HuH-7.5 (cell line): ENCODE data around the gene STAT3.
A peak's percentile ranks its signal among the peaks of the same experiment; 100 is the strongest.
"Not testable (repeated sequence)": the region's sequence is repeated elsewhere in the genome, so short reads cannot be mapped to it uniquely, and the experiment has no call there.

ENCODE experiments used
- DNase-seq: peaks from one replicate; pipeline ENCODE4 v3.0.0; 2011; ENCODE audit warnings: low spot score

STAT3 gene

DNA sequence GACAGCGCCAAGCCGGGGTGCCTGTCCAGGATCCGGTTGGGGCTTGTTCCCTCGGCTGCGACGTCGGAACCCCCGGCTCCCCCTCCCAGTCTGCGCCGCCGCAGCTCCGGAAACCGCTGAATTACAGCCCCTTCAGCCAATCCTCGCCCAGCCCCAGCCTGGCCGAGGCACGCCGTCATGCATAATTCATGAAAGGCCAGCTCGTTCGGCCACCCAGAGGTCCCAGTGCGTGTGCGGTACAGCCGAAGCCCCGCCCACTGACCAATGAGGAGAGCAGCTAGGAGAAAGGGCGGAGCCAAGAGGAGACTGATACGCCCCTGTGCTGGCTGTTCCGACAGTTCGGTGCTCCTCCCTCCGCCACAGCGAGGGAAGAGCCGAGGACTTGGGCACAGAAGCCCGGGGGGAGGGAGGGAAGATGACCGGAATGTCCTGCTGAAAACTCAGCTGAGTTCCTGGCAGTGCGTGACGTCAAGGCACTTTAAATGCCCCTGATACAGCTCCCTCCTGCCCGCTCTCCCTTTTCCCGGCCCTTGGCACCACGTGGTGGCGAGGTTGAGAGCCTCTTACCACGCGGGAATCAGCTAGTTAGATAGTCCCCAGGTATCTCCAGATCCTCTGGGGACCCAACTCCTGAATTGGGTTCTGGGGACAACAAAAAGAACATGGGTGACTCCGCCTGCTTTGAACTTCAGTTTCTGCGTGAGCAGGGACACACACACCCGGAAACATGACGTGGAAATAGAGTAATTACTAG is at the start of gene STAT3:
TSS of gene STAT3 (minus strand) at position 62 of the 754 bp plus-strand sequence. CDS start 39,926 bp downstream, outside the sequence.
- peak; percentile 90 for DNase-seq

DNA sequence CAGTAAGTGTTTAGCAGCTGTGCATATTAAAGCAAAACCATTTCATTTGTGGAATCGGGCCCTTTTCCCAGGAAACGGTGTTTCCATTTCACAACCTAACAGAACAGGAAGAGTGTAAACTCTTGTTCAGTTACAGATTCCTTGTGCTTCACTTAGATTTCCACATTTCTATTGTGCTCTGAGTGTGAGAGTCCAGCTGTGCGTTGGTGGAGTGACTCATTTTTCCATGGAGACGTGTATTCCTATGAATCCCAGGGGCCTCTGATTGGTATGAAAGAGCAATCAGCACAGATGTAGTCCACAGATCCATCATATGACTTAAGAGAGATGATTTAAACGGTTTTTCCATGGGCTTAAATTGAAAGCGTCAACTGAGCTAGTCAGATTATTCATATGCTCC is 48.1 kb upstream of the STAT3 start:
- no peak for DNase-seq

DNA sequence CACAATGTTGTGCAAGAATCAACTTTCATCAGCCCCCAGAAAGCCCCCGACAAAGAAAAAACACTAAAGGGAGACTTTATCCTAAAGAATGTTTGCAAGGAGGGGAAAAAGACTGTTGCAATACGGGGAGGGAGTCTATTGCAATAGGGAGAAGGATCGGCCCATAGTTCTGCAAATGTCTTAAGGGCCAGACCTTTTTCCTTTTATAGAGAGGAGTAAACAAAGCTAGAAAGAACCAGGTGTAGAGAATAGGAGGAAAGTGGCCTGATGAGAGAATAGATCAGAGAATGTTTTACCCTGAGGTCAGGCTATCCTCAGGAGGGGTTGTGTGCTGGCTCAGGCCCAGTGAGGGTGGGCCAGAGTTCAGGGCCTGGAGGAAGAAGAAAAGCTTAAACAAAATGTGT is 43.5 kb upstream of the STAT3 start:
- no peak for DNase-seq

DNA sequence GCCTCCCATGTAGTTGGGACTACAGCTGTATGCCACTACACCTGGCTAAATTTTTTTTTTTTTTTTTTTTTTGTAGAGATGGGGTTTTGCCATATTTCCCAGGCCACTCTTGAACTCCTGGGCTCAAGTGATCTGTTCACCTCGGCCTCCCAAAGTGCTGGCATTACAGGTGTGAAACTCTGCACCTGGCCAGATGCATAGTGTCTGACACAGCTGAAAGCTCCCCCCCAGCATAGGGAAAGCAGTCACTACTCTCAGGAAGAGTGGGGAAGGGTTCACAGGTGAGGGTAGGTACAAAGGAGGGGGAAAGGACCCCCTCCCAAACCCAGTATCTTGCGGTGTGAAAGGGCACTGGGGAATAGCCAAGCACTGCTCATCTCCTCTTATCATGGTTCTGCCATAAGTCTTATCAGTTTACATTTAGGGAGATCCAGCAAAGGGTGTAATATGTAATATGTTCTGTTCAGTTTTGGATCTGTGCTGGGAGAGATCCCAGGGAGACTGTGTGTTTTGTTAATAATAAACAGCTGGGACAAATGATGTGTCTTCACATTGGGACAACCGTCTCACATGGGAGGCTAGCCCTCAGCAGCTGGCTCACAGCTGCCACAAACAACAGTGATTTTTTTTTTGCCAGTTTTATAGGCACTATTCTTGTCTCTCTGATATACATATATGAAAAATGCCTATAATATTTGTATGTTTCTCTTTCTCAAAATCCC is 41.6 kb upstream of the STAT3 start:
- no peak for DNase-seq

DNA sequence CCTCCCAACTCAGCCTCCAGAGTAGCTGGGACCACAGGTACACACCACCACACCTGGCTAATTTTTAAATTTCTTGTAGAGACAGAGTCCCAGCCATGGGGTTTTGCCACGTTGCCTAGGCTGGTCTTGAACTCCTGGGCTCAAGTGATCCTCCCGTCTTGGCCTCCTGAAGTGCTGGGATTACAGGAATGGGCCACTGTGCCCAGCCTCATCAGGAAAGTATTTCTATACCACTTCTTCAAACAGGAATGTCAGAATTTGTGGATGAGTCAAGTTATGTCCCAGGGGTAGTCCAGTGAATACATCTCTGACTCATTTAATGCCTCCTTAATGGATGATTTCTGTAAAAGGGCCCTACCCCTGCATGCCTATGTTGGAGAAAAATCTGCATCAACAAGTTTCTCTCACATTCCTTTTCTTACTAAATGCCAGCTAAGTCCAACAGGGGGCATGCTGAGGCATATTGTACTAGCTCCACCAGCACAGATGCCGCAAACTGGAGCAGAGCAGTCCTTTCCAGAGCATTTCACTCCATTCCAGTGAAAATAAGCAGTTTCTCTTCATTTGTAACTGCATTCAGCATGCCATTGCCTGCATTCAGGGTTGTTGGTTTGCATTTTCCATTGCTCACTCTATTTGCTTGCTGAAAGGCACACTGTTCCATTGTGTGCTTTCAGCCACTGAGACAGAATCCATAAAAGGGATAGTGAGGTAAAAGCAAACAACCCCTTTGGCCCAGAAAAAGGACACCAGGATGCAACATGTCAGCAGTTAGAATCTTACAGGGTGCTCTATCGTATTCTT is 40.1 kb upstream of the STAT3 start:
- DNase-seq: no peak

DNA sequence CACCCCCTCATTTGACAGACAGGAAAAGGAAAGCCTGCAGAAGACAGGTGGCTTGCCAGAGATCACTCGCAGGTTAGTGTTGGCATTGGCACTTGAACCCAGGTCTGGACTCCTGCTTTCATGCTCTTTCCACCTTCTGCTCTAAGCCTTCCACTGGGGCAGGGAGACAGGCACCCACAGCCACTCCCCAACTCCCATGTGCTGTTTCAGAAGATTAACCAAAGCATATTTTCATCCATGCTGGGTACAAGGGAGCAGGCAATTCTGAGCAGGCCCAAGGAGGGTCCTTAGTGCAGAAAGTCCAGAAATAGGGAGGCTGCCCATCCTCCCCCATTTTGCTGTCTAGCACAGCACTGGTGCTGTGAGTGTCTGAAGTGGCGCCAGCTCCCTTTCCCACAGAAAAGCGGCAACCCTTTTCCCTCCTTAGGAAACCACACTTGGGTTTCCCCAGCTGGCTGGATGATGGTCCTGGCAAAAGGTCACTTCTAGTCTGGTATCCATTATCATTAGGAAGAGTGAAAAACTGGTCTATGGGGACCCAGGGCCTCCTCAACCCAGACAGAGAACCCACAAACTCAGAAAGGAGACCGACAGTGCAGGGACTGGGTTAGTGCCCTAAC is 36.9 kb upstream of the STAT3 start:
- DNase-seq: no peak

DNA sequence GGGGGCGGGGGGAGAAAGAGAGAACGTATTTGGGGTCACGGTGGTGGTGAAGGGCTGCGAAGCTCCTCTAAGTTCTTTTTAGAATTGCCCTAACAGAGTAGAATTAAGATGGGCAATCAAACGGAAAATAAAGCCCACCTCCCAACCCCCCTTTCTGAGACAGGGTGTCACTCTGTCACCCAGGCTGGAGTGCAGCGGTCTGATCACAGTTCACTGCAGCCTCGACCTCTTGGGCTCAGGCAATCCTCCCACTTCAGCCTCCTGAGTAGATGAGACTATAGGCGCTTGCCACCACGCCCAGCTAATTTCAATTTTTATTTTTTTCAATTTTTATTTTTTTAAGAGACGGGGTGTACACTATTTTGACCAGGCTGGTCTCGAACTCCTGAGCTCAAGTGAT is 35.5 kb upstream of the STAT3 start:
- DNase-seq: no peak

DNA sequence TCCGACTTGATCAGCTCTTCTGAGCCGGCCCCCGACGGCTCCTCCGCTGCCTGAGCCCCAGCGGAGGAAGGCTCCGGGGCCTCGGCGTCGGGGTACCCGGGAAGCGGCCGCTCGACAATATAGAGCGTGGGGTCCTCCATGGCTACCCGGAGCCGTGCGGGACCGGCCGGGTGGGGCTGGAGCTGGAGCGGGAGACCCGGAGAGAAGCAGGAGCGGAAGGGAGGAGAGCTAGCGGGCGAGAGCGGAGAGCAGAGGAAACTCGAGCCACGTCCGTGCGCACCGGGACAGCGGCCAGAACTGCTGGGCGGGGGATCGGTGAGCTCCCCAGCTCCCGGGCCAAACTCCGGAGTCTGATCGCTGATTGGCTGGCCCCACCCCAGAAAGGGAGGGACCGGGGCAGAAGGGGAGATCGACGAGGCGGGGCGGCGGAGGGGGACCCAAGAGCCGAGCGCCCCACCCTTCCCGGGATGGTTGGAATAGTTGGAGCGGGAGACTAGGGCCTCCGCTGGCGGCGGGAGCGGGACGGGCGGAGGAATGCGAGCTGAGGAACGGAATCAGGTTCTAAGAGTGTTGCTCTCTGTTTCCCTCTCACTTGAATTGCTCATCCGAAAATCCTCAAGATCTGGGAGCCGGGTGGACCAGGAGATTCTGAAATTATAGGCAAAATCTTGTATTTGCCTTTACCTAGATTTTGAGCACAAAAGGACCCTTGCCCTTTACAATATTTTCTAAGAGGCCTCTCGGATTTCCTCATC is 34.9 kb upstream of the STAT3 start, which contains the start of gene CAVIN1:
TSS of gene CAVIN1 (minus strand) at position 299 of the 755 bp plus-strand sequence. CDS start at position 140, 159 bp downstream.
- DNase-seq: peak; percentile 92

DNA sequence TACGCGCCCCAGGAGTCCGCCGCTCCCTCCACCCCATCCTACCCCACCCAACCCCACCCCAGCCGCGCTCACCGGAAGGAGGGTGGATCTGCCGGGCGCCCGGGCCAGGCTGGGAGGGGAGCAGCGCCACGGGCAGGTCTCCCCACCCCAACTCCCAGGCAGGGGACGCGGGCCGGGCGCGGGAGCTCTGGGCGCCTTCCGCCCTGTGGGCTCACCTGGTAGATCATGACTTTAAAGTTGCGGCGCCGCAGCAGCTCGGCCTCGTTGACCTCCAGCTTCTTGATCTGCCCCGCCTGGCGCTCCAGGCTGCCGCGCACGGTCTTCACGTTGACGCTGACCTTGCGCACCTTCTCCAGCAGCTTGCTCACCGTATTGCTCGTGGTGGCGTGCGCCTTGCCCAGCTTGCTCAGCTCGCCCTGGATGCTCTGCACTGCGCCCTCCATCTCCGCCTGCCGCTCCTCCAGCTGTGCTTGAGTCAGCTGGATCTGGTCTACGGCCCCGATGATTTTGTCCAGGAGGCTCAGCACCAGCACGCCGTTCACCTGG is 34.2 kb upstream of the STAT3 start:
- no peak for DNase-seq

DNA sequence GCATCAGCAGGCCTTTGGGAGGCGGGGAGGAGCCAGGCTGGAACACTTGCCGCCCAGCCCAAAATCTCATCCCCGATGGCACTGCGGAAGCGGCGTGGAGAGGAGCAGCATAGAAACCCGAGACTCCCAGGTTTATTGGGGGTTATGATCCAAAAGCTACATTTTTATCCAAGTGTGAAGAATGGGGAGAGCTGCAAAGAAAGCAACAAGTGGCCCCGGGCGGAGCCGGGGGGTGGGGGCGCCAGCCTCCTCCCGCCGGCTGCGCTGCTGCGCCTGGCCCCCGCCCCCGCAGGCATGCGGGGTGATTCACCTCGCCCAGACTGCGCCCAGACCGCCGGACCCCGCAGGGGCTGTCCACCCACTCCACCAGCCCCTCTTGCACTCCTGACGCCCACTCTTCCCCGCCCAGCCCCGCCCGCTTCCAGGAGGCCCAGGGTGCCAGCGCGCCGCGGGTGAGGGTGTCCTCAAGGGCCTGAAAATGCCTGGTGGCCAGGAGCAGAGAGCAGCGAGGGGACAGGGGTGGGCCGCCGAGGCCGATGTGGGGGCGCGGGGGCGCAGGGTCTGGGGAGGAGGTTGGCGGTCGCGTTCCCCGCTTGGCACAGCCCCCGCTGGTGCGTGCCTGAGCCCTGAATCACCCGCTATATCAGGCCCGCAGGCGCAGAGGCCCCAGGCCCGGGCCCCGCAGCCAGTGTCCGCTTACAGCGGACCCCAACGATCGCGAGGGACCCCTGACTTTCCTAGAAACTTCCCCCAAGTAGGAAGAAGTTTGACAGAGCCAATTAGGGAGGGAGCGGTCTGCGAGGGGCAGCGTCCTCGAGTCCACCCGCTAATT is 33.5 kb upstream of the STAT3 start:
- no peak for DNase-seq

DNA sequence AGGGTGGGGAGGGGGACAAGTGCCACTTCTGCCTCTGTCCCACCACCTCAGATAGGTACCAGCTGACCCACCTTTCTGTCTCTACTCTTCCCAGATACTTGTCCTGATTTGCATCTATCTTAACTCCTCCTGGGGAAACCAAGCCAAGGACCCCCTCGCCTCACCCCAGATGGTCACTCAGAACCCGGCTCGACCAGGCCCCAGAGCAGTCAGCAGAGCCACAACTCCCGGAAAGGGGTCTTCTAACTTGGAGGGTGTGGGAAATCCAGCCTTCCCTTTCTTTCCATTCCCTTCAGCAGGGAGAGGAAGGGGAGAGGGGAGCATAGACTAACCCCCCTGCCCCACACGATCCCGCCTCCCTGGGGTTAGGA is 32.9 kb upstream of the STAT3 start:
- DNase-seq: no peak

DNA sequence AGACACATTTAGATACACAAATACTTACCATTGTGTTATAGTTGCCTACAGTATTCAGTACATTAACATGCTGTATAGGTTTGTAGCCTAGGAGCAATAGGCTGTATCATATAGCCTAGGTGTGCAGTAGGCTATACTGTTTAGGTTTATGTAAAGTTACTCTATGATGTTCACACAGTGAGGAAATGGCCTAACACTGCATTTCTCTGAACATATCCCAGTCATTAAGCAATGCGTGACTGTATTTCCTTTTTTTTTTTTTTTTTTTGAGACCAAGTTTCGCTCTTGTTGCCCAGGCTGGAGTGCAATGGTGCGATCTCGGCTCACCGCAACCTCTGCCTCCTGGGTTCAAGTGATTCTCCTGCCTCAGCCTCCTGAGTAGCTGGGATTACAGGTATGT is 29.7 kb upstream of the STAT3 start:
- not testable (repeated sequence) for DNase-seq

DNA sequence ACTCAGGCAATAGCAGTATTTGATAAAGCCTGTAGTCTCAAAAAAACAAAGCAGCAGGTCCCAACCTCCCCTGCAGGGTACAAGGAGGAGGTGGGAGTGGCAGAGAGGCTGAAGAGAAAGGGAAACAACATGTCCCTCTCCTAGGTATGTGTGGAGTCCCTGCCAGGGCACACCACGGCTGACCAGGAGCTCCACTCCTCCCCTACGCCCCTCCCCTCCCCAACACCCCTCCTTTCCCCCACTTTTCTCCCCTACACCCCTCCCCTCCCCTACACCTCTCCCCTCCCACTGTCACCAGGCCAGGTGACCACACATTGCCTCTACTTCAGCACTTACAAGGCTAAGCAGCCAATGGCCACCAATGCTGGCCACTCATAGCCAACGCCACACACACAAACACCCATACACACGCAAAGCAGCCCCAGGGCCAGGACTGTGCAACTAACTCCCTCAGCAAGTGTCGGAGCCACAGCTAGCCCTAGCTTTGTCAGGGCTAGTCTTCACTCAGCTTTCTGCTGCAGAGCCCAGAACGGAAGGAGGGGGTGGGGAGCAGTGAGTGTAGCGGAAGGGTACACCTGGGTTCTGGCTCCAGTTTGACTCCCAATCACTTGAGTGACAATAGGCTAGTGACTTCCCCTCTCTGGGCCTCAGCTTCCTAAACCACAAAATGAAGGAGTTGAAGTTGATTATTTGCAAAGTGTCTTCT is 26.6 kb upstream of the STAT3 start:
- DNase-seq: no peak

DNA sequence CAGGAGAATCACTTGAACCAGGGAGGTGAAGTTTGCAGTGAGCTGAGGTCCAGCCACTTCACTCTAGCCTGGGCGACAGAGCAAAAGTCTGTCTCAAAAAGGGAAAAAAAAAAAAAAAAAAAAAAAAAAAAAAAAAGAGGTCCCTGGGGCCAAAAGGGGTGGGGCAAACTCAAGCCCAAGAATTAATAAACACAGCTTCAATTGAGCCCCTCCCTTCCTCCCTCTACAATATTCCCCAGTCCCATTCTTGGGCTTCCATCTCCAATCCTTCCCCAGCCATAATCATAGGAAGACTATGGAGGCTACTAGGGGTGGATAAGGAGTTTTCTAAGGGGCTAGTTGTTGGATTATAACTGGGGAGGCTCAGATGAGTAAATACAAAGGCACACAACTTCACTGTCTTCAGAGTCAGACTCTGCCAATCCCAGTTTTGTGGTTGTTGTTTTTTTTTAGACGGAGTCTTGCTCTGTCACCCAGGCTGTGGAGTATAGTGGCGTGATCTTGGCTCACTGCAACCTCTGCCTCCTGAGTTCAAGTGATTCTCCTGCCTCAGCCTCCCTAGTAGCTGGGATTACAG is 25.3 kb upstream of the STAT3 start:
- DNase-seq: no peak

DNA sequence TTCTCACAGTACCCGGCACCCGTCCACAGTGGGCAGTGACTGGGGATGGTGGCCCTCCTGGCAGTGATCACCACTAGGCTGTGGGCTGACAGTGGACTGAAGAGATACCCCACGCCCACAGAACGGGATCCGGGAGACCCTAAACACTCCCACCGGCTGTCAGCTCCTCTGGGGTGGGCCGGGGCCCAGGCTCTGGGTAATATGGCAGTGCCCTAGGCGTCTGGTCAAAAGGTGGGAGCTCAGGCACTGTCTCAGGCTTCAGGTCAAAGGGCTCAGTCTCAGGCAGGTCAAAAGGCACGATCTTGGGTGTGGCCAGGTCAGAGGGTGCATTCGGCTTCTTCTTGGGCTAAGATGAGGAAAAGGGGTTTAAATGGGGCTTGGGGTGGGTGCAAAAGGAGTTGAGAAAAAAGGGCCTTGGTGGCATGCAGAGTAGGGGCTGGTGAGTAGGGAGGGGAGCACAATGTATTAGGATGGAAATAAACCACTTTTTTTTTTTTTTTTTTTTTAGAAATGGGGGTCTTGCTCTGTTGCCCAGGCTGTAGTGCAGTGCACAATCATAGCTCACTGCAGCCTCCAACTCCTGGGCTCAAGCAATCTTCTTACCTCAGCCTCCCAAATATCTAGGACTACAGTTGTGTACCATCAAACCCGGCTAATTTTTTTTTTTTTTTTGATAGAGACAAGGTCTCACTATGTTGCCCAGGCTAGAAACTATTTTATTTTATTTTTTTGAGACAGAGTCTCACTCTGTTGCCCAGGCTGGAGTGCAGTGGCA is 23.9 kb upstream of the STAT3 start:
- no peak for DNase-seq

DNA sequence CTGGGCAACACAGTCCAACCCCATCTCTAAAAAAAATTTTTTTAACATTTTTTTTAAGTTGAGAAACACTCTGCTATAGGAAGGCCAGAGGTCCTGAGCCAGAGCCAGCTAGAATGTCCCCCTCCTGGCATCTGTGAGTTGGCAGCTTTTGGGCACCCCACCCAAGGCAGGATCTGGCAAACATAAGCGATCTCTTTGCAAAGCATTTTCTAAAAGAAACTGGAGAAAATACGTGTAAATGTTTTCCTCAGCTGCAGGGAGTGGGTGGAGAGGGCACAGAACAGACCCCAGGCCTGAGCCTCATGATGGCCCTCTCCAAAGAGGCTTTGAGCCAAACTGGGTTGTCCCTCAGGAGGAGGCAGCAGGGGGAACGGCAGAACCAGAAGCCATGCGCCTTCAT is 23.1 kb upstream of the STAT3 start:
- no peak for DNase-seq

DNA sequence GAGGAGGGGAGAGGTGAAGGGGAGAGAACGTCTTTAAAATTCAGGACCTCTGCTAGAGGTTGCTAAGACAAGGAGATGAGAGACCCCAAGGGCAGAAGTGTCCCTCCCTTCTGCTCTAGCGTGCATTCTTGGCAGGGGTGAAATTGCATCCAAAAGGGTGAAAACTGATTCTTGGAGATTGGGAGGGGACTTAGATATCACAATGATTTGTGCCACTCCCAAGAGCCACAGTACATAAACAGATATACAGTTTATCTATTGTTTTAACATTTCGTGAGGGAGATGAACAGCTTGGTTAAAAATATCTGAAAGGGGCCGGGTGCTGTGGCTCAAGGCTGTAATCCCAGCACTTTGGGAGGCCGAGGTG is 22.1 kb upstream of the STAT3 start:
- no peak for DNase-seq

DNA sequence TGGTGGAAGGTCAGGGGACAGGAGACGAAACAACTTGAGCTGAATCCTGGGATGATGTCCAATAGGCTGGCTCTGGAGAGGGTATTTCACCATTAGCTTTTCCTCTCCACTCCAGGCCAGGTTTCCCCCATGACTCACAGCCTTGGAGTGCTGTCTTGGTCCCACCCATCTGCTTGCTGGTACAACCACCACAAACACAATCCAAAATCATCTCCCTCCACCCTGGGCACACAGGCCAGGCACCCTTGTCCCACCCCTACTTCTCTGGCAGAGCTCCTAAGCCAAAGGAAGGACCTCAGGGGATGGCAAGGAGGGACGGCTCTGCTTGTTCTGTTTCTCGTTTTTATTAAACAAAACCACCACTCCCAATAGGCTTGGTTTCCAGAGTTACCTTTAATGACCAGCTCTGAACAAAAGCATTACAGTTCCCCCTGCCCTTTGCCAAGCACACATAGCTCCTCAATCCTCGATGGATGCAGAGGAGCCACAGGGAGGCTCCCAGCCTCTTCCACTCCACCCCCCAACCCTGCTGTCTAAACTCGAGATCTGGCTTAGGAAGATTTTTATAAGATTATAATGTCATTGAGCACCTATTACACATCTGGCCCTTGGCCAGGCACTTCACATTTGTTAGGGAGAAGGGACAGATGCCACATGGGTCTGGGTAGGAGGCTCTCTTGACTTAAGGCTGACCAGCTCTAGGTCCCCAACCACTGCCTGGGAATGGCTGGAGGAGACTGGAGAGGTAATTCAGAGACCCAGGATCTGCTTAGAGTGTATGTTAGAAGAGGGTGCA is 21.5 kb upstream of the STAT3 start:
- DNase-seq: no peak
